Measurements from ENCODE around the gene CDYL2. TPM values are rescaled to one million over a fixed set of nuclear protein-coding genes. Genes with fewer than 3 reads are reported as not detected.

CDYL2 gene
- total and polyA plus RNA-seq, 4 donors: 0.84 to 4.1 (median 2.3) TPM

GRCh38 chr16:80836202-80836601, 31.8 kb upstream of the CDYL2 start:
- no peak overlapping the region for H3K4me3 ChIP-seq (ENCODE audit: low read depth in 1 of 3, low read length in 3 of 3)
- H3K9ac ChIP-seq (ENCODE audit: low read depth in 1 of 2, low read length in 2 of 2): no peak overlapping the region
- no peak for DNase-seq (ENCODE audit: low spot score)
- TF ChIP-seq TAF1 (conservative IDR thresholded peaks at IDR 0.05) (no peak), REST (IDR thresholded peaks at IDR 0.05) (no peak), ATF3 (IDR thresholded peaks at IDR 0.05) (no peak), NR2F2 (IDR thresholded peaks at IDR 0.05) (no peak), EGR1 (IDR thresholded peaks at IDR 0.05; ENCODE audit: low read depth in 2 of 2) (no peak), HNF4G (IDR thresholded peaks at IDR 0.05) (no peak), YY1 (IDR thresholded peaks at IDR 0.05) (no peak), JUND (IDR thresholded peaks at IDR 0.05) (no peak), GABPA (IDR thresholded peaks at IDR 0.05 in 1 of 2, conservative IDR thresholded peaks at IDR 0.05 in 1 of 2) (no peak), FOXA2 (IDR thresholded peaks at IDR 0.05) (no peak)
- no peaks in the 10 kb centered on the region for H3K9me3 ChIP-seq (ENCODE audit: control insufficient read depth in 4 of 4, low read length in 3 of 4)
- no peaks in the 10 kb centered on the region for H3K27me3 ChIP-seq (ENCODE audit: control insufficient read depth in 4 of 4, insufficient read depth in 4 of 4, low read length in 3 of 4)
- H3K36me3 ChIP-seq (ENCODE audit: control insufficient read depth in 4 of 4, insufficient read depth in 3 of 4, low read depth in 1 of 4, low read length in 3 of 4): no peaks in the 10 kb centered on the region
- WGBS: 70% methylated on average over 5 of the region's 5 CpGs
- H3K27ac ChIP-seq (ENCODE audit: low read depth in 1 of 2, low read length in 2 of 2): no peak overlapping the region
- H3K4me1 ChIP-seq (ENCODE audit: control insufficient read depth in 4 of 4, insufficient read depth in 4 of 4, low read length in 3 of 4): no peaks in the 10 kb centered on the region

GRCh38 chr16:80831039-80831438, 26.6 kb upstream of the CDYL2 start:
- H3K4me3 ChIP-seq (ENCODE audit: low read depth in 1 of 3, low read length in 3 of 3): no peak overlapping the region
- H3K36me3 ChIP-seq (ENCODE audit: control insufficient read depth in 4 of 4, insufficient read depth in 3 of 4, low read depth in 1 of 4, low read length in 3 of 4): no peaks in the 10 kb centered on the region
- H3K27ac ChIP-seq (ENCODE audit: low read depth in 1 of 2, low read length in 2 of 2): no peak overlapping the region
- no peak for DNase-seq (ENCODE audit: low spot score)
- H3K4me1 ChIP-seq (ENCODE audit: control insufficient read depth in 4 of 4, insufficient read depth in 4 of 4, low read length in 3 of 4): peaks cover 0 to 9% (median 7%) of the 10 kb centered on the region in 4 donors
- TF ChIP-seq RXRA (IDR thresholded peaks at IDR 0.05): no peak
- TF ChIP-seq YY1 (IDR thresholded peaks at IDR 0.05): no peak
- TF ChIP-seq NR2F2 (IDR thresholded peaks at IDR 0.05): no peak
- TF ChIP-seq HNF4G (IDR thresholded peaks at IDR 0.05): no peak
- no peak for TF ChIP-seq RAD21 (IDR thresholded peaks at IDR 0.05)
- no peak for TF ChIP-seq ATF3 (IDR thresholded peaks at IDR 0.05)
- no peak for TF ChIP-seq TAF1 (conservative IDR thresholded peaks at IDR 0.05)
- no peak for TF ChIP-seq EGR1 (IDR thresholded peaks at IDR 0.05; ENCODE audit: low read depth in 2 of 2)
- TF ChIP-seq ZBTB33 (IDR thresholded peaks at IDR 0.05): no peak
- no peak for TF ChIP-seq JUND (IDR thresholded peaks at IDR 0.05)
- no peak for TF ChIP-seq MAX (IDR thresholded peaks at IDR 0.05)
- TF ChIP-seq CTCF (IDR thresholded peaks at IDR 0.05; ENCODE audit: low read depth, low read length, missing input control): no peak
- no peak for TF ChIP-seq HNF4A (conservative IDR thresholded peaks at IDR 0.05)
- TF ChIP-seq SP1 (IDR thresholded peaks at IDR 0.05): no peak
- TF ChIP-seq FOXA1 (IDR thresholded peaks at IDR 0.05): no peak
- TF ChIP-seq REST (IDR thresholded peaks at IDR 0.05): no peak
- TF ChIP-seq FOXA2 (IDR thresholded peaks at IDR 0.05): no peak
- no peaks in the 10 kb centered on the region for H3K9me3 ChIP-seq (ENCODE audit: control insufficient read depth in 4 of 4, low read length in 3 of 4)
- WGBS: 97% methylated on average over 1 of the region's 1 CpG
- no peak overlapping the region for H3K9ac ChIP-seq (ENCODE audit: low read depth in 1 of 2, low read length in 2 of 2)
- H3K27me3 ChIP-seq (ENCODE audit: control insufficient read depth in 4 of 4, insufficient read depth in 4 of 4, low read length in 3 of 4): no peaks in the 10 kb centered on the region

Data from liver (tissue), 9 donors.